GM12892 (cell line): Measurements from ENCODE around the gene CPNE2.

Source experiments
- POLR2AphosphoS5 ChIP-seq: IDR thresholded peaks from 2 replicates; pipeline ENCODE4 v1.6.1; 2011; ENCODE audit warnings: low read depth, low read length, control low read depth
- TAF1 ChIP-seq: IDR thresholded peaks from 2 replicates; pipeline ENCODE4 v1.6.1; 2011; ENCODE audit warnings: low read depth, mild to moderate bottlenecking, control low read depth, low read length, borderline replicate concordance

DNA sequence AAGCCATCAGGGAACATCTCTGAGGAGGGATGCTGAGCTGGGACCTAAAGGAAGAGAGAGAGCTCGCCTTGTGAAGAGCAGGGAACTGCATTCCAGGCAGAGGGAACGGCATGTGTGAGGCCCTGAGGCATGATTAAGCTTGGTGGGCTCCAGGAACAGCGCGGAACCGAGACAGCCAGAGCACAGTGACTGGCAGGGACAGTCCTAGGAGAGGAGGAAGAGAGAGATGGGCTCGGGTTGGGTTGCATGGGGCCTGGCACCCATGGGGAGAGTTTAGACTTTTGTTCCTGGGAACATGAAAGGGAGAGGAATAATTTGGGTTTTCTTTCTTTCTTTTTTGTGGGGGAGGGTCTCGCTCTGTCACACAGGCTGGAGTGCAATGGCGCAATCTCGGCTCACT, 39.2 kb upstream of the CPNE2 start:
- TF ChIP-seq POLR2AphosphoS5 = no peak
- TF ChIP-seq TAF1 = no peak
